HG03457 (cell line): ENCODE measurements around the gene THUMPD3.

ENCODE experiments used
- ATAC-seq: cut with Tn5 transposase; IDR thresholded peaks from one replicate; pipeline ENCODE4 v1.9.1; 2021; ENCODE audit warnings: moderate number of reproducible peaks; ENCODE audit not compliant: unreplicated experiment

THUMPD3 gene, protein sequence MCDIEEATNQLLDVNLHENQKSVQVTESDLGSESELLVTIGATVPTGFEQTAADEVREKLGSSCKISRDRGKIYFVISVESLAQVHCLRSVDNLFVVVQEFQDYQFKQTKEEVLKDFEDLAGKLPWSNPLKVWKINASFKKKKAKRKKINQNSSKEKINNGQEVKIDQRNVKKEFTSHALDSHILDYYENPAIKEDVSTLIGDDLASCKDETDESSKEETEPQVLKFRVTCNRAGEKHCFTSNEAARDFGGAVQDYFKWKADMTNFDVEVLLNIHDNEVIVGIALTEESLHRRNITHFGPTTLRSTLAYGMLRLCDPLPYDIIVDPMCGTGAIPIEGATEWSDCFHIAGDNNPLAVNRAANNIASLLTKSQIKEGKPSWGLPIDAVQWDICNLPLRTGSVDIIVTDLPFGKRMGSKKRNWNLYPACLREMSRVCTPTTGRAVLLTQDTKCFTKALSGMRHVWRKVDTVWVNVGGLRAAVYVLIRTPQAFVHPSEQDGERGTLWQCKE

DNA sequence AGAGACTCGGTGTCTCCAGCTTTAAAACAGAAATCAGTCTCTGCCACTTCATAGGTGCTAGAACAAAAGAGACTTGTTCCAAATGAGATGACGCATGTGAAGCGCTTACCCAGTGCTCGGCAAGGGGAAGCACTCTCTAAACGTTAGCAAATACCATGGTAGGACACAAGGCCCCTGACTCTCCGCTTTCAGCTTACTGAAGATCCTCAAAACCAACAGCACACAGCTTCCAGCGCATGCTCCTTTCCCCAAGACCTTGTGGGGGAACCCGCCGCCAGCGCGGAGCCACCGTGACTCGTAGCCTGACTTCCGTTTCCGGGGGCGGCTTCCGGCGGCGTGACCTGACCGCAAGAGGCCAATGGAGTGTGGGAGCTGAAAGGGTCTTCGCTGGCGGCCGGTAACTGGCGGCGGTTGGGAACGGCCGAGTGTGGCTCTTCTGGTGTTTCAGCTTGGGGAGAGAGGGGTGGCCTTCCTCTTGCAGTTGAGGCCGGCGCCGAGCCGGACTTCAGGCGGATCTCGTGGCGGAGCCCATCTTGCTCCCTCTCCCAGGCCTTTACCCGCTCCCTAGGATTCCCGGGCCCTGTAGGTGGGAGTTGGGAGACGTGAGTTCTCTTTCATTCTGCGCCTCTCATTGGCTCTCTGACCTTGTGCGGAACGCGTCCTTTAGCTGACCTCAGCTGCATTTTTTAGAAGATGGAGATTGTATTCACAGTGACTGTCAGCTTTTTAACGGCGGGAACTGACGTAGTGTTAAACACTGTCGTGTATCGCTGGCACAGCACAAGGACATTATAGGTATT, at the start of gene THUMPD3:
TSS of gene THUMPD3 (plus strand) at position 324 of the 800 bp plus-strand sequence. CDS start 2,015 bp downstream, outside the sequence.
- peak; percentile 84 for ATAC-seq

DNA sequence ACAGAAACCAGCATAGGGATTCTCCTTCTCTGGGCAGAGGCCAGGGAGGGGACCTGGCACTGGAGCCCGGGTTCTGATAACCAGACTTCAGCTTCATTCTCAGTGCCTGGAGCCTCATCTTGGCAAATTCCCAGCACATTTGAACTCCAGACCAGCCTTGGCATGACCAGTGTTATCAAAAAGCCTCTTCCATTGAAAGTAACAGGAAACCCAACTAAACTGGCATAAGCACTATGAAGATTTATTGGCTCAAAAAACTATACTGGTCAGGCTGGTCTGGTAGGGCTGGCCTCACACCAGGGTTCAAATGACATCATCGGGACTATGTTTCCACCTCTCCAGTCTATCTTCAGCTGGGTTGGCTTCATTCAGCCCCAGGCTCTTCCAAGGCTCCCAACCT, 48.1 kb upstream of the THUMPD3 start:
- ATAC-seq: no peak

DNA sequence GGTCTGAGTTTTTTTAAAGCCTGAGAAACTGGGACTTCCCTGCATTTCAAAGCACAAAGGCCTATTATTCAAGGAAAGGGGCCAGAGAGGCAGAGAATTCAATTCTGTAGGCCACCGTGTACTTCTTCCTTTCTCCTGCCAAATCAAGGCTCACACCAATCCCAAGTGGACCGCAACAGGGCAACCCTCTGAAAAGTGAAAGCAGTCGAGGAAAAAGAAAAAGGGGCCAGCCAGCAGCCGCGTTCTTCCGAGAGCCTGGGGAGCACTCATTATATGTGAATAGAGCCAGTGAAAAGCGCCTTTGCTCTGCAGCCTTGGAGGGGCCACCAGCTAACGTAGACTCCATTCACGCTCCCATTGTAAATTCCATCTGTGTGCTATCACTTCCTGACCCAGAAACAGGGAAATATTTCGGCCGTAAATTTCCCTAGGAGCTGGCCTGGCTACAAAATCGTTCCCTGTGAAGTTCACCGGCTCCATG, 45.9 kb upstream of the THUMPD3 start:
- ATAC-seq: no peak

DNA sequence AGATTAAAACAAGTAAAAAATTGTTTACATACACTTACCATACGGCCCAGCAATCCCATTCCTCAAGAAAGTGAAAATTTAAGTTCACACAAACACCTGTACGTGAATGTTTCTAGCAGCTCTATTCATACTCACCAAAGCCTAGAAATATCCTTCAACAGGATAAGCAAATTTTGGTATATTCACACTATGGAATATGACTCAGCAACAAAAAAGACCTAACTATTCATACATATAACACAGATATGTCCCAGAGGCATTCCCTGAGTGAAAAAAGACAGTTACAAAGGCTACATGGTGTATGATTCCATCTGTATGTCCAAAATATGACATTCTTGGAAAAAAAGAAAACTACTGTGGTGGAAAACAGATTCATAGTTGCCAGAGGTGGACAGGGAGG, 40.1 kb upstream of the THUMPD3 start:
- no peak for ATAC-seq

DNA sequence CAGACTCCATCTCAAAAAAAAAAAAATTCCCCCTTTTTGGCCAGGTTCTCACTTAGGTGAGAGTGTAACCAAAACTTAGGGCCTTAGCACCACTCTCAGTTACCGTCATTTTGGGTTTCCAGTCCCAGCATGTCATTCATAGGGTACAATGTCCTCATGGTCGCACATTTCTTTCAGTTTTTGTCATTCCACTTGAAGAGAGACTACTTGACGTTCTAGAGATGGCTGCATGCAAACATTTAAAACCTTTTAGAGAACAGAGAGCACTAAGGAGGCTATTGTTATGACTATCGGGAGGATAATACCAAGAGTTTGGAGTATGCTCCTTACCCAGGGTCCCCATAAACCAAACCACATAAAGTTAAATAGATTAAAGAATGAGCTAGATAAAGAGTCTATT, 37.9 kb upstream of the THUMPD3 start:
- ATAC-seq: no peak

DNA sequence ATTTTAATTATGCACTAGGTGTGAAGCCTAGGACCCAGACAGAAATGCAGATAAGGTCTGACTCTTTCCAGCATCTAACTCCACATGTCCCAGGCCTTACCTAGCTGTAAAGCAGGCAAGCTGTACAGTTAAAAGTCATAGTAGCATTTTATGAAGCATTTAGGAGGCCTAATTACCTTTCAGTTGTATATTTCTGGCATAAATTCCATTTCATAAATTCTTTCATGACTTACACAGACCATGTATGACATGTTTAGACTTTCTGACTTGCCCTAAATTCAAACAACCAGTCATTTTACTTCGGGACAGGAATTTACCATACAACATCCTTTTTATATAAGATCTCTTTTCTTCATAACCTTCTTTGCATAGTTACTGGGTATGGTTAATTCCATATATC, 35.3 kb upstream of the THUMPD3 start:
- ATAC-seq: no peak

DNA sequence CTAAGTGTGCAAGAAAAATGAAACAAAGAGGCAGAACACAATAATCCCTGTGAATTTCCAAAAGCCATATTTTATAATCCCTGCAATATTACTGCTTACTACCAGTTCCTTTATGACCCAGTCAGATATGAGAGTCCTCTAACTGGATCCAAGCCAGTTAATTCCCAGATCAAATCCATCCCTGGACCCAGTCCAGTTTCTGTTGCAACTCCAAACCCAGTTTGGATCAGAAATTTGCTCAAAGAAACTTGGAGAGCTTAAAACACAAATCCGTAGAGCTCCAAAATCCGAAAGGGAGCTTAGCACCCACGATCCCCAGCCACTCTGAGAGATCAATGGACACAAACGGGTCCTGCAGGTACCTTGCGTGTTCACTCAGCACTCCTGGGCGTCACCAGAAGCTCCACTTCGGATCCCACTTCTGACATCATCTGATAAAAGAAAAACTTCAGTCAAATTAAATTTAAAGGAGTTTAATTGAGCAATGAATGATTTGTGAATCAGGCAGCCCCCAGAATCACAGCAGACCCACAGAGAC, 32.6 kb upstream of the THUMPD3 start:
- ATAC-seq: no peak

DNA sequence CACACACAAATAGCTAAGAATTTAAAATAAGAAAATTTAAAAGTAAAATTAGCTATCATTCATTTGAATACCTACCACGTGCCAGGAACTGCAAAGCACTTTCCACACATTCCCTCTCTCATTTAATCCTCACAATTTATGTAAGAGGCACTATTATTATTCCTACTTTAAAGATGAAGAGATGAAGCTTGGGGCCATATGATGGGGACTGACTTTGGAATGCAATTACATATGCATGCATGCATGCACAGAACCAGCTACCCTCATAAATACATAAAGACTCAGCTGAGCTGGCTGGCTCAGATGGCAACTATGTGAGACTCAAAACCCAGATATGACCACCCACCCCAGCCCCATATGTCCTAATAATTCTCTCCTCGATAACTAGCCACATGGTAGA, 31.7 kb upstream of the THUMPD3 start:
- ATAC-seq: no peak

DNA sequence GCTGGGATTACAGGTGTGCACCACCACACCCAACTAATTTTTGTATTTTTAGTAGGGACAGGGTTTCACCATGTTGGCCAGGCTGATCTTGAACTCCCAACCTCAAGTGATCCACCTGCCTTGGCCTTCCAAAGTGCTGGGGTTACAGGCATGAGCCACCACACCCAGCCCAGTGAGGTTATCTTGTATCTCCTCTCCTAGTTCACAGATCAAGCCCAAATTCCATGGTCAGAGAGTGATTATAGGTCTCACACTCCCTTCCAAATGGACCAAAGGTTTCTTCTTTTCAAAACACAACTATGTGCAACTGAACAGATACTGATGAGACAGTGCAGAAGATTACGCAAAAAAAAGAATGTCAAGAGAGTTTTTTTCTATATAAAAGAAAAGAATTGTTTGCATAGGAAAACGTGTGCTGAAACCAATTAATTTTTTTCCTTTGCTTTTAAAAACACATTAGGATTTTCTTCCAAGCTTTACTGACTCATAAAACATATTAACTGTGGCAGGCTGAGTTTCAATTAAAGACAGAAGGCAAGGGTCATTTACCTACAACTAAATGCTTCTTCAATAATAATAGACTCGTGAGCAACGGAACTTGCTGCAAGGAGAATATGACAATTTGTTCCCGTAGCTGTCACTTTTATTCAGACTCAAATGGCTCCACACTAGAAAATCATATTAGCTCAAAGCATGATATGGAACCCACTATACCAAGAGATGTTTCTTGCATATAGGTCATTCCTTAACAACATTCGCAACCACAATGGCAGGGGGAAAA, 30.4 kb upstream of the THUMPD3 start:
- no peak for ATAC-seq

DNA sequence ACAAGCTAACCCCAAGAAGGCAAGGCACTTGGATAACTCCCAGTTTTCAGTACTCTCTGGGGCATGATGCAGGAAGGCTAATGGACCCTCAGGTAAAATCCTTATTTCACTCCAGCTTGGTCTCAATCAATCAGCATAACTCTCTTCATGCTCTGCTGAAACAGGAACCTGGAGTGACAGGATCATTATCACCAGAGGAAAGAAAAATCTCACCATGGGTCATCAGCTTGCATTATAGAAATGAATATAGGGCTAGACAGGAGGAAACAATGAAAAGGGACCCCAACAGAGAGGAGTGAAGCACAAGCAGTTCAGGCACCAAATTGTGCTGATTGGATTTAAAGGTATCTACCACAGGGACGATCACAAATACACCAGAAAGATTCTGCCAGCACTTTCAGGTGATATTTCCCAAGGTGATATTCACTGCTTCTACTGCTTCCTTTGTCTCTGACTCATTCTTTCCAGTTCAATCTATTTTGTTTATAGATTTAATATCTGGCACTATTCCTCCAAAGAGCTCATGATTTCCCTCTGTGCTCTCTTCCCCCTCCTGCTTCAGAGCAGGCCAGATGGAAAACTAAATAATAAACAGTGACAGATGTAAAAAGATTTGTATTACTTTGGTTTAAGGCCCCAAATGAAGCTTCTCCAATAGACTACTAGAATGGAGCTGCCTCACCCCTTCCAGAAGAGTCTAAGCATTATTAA, 22.9 kb upstream of the THUMPD3 start:
- no peak for ATAC-seq

DNA sequence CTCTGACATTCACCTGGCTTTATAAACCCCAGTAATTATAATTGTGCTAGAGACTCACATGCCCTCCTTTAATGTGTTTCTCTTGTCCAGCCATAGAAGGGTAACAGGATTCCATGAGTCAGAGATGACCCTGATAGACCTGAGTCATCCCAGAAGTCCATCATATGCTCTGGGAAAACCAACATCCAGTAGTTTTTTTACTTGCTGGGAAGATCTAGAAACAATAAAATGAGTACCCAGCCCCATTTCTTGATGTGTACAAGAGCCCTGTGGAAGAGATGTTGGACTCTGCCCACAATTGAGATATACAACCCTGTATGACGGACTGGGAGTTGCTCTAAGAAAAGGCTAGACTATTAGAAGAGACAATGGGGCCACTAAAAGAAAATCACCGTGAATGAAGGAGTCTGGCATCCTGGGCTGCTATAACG, 22.4 kb upstream of the THUMPD3 start:
- ATAC-seq: no peak

DNA sequence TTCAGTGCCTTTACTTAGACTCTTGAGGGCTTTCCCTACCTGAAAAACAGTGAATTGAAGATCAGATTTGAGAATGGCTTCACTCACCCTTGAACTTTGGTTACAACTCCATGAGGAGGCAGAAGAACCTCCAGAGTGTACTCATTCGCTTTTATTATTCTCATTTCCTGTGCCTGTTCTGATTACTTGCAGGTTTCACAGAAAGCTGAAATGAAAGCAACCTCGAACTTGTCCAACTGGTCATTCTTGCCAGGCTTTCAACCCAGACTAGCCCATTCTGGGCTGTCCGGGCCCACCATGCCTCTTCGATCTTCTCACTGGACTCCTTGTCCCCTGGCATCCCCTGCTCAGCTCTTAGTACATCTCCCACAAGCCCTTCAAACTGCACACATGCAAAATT, 20.2 kb upstream of the THUMPD3 start:
- ATAC-seq: no peak

DNA sequence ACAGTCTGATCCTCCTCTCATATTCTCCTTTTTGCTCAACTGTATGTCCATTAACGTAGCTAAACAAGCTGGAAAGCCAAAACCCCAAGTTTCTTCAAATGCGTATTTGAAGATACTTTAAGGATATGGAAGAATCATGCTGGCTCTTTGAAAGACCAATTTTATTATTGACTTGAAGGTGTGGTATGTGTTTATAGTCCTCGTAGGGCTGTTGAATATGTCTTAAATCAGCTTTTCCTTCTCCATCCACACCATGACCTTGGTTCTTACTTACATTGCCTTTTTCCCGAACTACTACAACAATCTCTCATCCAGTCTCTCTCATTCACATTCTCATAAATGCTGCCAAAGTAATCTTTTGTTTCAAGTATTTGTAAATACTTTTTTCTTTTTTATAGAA, 19.7 kb upstream of the THUMPD3 start:
- ATAC-seq: no peak

DNA sequence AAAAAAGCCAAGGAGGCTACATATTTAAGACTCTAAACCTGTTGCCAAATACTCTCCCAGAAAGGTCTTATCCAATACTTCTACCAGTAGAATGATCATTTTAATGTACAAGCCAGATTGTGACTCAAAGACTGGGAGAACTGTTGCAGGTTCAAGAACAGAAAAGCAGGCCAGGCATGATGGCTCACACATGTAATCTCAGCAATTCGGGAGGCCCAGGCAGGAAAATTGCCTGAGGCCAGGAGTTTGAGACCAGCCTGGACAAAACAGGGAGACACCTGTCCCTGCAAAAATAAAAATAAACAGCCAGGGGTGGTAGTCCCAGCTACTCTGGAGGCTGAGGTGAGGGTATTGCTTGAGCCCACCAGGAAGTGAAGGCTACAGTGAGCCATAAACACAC, 17.8 kb upstream of the THUMPD3 start:
- ATAC-seq: no peak

DNA sequence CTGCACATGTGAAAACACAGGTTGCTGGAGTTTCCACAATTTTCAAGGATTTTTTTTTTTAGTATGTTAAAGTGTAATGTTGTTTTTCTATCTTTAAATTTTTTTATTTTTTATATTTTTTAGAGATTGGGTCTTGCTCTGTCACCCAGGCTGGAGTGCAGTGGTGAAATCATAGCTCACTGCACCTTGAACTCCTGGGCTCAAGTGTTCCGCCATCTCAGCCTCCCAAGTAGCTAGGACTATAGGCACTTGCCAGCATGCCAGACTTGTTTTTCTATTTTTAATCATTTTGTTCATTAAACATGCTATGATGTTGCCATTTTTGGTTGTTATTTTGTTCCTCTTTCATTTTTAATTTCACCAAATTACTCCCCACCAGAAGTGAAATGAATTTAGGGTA, 16.7 kb upstream of the THUMPD3 start:
- ATAC-seq: no peak

DNA sequence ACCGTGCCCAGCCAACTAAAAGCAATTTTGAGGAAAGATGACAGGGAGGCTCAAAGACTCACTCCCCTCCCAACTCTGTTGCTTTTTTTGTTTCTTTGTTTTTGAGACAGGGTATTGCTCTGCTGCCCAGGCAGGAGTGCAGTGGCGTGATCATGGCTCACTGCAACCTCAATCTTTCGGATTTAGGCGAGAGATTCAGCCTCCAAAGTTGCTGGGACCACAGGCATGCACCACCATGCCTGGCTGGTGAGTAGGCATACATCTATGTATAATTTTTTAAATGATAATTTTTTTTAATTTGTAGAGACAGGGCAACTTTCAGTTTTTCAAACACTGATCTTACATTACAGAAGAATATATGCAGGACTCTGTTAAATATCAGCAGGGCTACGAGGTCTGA, 15.8 kb upstream of the THUMPD3 start:
- no peak for ATAC-seq

DNA sequence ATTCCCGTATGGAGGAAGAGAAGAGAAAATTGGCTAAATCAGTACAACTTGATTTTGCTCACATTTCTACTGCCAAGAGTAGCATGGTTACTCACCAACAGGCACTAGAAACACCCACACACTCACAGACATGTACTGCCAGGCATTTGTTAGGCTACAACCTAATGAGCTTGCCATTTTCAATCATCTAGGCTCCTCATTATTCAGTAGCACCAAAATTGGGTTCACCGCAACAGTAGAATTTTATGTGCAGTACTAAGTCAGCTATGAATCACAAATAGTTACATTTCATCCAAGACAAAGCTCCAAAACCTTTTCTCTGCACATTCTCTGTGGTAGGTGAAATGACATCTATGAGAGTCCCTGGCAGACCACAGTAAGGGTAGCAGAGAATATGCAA, 15.0 kb upstream of the THUMPD3 start:
- no peak for ATAC-seq

DNA sequence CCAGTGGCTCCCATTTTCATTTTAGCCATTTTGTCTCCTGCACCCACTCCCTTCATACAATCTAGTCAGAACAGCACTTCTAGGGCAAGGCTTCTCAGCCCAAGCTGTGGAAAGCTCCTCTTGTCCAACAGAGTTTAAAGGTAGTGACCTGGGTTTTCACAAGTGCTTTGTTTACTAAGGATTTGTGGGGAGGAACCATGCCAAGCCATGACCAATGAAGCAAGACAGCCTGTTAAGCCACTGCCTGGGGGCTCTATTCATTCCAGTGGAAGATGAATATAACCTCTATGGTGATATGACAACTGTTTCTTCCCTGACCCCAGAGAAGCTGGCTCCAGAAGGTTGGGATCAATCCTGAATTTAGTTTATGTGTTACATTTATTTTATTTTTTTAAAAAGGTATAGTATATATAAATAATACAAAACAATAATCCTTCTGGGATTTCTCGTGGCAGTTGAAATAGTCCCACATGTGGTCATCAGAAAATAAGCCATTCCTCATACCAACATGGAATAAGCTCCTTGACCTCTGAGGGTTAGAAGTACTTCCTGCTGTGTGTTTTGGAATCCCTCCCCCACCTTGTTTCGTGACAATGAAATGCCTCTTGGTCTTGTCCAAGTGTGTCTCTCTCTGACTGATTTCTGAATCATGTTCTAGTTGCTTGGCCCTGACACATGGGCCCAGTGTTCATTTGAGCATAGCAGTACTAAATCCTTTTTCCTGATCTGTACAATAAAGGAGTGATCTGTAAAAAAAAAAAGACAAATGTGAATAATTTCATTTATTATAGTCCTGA, 13.3 kb upstream of the THUMPD3 start:
- no peak for ATAC-seq

DNA sequence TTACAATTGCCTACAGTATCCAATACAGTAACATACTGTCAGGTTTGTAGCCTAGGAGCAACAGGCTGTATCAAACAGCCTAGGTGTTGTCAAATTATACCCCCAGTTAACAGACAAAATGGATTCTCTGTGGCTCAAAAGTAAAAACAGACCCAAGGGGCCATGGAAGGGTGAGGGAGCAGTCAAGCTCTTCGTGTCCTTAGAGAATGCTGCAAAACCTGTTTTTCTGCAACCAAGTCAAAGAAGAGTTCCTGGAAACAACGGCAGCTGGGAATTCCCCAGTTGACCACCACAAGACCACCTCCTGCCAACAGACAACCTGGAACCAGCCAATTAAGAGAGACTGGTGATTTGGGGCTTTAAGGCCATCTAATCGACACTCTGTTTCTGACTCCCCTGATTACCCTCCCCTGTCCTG, 11.1 kb upstream of the THUMPD3 start:
- ATAC-seq: no peak
